HG02973 (cell line): ENCODE results near the gene LCLAT1.
"Not testable (repeated sequence)": the region's sequence is repeated elsewhere in the genome, so short reads cannot be mapped to it uniquely, and the experiment has no call there.

Experiments
- ATAC-seq: cut with Tn5 transposase; IDR thresholded peaks from one replicate; pipeline ENCODE4 v1.9.1; 2021; ENCODE audit warnings: moderate library complexity; ENCODE audit not compliant: unreplicated experiment

Gene LCLAT1

GRCh38 chr2:30453498-30453897 is 6.5 kb downstream of the LCLAT1 start:
- no peak for ATAC-seq

GRCh38 chr2:30454571-30454970 is 7.5 kb downstream of the LCLAT1 start:
- ATAC-seq, result no peak

DNA sequence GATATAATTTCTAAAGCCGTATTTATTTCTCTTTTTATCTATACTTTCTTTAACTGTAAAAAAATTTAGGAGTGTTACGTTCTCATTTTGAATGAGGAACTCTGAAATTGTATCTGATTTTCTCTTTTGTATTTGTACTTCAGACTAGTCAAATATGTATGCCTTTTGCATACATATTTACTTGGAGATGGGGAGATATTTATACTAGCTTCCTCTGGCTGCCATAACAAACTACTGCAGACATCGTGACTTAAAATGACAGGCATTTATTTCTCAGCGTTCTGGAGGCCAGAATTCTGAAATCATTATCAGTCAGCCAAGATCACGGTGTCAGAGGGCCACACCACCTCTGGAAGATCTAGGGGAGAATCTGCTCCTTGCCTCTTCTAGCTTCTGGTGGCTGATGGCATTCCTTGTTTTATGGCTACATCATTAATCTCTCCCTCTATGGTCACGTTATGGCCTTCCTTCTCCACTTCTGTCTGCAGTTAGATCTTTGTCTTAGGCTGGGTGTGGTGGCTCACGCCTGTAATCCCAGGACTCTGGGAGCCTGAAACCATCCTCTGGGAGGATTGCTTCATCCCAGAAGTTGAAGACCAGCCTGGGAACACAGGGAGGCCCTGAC is 8.2 kb downstream of the LCLAT1 start:
- no peak for ATAC-seq

DNA sequence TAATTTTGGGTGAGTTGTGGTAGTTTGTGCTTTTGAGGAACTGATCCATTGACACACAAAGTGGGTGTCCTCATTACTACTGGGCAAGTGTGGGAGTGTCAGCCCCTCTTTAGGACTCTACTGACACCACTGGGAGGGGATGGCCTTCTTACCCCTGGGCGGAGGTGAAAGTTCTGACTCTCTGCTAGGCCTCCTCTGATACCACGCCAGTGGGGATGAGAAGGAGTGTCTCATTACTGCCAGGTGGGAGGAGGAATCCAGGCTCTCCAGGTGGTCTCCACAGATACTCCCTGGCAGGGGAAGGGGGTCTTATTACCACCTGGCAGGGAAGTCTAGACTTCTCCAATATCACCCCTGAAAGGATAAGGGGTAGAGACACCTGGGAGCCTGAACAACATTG is 9.1 kb downstream of the LCLAT1 start:
- ATAC-seq, result no peak

GRCh38 chr2:30456579-30456978 is 9.5 kb downstream of the LCLAT1 start:
- ATAC-seq, result no peak

GRCh38 chr2:30457296-30457695 is 10.2 kb downstream of the LCLAT1 start:
- no peak for ATAC-seq

- no peak for ATAC-seq
Measured at GRCh38 chr2:30459140-30459539, 12.1 kb downstream of the LCLAT1 start.

DNA sequence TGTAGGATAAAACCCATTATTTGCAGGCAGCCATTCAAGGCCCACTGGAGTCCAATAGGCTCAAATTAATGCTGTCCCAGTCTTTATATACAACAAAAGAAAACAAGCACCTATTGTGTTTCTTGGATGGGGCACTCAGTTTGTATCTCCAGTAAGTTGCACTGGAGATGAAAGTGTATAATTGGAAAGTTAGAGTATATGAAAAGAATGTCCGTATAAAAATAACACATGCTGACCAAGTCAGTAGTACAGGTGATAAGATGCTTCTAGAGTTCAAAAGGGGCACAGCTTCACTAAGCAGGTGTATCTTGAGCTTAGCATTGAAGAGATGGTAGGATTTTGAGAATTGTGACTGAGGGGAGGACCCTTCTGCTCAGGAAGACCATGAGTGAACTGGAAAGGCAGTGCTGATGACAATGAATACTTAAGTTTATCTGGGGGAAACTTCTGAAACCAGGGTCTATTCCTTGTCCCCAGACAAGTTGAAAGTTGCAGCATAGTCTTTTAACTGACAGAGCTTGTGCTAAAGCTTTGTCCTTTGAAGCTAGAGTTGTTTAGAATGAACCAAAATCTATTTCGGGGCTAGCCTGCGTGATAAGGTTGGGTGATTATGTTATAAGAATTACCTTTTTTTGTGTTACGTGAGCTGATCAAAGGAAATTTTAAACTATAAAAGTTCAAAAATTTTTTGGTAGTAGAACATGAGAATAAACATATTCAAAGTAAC is 15.2 kb downstream of the LCLAT1 start:
- no peak for ATAC-seq

DNA sequence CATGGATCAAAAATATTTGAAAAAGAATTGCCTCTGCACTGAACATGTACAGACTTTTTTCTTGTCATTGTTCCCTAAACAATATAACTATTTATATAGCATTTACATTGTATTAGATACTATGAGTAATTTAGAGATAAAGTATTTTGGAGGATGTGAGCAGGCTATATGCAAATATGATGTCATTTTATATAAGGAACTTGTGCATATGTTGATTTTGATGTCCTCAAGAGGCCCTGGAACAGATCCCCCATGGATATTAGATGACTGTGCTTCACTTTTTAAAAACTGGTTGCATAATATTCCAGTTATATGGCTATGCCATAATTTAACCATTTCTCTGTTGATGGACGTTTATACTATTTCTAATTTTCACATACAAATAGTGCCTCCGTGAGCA is 16.5 kb downstream of the LCLAT1 start:
- no peak for ATAC-seq

DNA sequence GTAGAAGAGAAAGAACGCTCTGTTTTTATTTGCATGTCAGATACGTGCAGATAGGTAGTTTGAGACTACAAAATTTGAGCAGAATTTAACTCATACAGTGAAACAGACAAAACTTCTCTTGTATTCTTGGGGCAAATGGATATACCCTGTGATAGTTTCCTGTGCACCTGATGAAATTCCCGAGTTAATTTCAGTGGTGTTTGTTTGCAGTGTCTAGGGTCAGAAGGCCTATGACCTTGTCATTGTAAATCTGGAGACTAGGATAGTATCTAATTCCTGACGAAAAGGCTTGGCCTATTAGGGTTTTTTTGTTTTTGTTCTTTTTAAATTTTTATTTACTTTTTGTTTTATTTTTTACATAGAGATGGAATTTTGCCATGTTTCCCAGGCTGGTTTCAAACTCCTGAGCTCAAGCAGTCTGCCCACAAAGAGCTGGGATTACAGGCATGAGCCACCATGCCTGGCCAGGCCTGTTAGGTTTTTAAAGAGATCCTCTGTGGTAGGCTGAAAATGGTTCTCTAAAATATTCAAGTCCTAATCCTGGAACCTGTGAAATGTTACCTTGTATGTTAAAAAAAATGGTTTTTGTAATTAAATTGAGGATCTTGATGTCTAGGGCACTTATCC is 17.6 kb downstream of the LCLAT1 start:
- no peak for ATAC-seq

DNA sequence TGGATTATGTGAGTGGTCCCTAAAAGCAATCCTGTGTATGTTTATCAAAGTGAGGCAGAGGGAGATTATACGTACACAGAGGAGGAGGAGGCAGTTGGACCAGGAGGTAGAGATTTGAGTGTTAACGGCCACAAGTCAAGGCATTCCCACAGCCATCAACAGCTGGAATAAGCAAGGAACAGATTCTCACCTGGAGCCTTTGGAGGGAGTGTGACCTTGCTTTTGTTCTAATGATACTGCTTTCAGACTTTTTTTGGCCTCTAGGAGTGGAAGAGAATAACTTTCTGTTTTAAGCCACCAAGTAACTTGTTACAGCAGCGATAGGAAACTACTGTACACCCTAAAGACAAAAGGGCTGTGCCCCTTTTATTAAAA is 18.1 kb downstream of the LCLAT1 start:
- no peak for ATAC-seq

DNA sequence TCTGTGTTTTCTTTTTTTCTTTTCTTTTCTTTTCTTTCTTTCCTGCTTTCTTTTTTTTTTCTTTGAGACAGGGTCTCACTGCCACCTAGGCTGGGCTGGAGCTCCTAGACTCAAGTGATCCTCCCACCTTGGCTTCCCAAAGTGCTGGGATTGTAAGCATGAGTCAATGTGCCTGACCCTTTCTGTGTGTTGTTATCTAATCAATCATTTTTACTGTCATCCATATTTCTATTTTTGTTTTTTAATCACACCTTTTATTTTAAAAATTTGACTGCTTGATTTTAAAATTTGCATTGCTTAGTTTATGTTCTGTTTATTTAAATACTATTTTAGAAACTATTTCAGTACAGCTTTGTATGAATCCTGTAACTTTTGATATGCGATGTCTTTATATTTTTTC is 19.2 kb downstream of the LCLAT1 start:
- no peak for ATAC-seq

DNA sequence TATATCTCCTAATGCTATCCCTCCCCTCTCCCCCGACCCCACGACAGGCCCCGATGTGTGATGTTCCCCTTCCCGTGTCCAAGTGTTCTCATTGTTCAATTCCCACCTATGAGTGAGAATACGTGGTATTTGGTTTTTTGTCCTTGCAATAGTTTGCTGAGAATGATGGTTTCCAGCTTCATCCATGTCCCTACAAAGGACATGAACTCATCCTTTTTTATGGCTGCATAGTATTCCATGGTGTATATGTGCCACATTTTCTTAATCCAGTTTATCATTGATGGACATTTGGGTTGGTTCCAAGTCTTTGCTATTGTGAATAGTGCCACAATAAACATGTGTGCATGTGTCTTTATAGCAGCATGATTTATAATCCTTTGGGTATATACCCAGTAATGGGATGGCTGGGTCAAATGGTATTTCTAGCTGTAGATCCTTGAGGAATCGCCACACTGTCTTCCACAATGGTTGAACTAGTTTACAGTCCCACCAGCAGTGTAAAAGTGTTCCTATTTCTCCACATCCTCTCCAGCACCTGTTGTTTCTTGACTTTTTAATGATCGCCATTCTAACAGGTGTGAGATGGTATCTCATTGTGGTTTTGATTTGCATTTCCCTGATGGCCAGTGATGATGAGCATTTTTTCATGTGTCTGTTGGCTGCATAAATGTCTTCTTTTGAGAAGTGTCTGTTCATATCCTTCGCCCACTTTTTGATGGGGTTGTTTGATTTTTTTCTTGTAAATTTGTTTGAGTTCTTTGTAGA is 20.2 kb downstream of the LCLAT1 start:
- not testable (repeated sequence) for ATAC-seq

DNA sequence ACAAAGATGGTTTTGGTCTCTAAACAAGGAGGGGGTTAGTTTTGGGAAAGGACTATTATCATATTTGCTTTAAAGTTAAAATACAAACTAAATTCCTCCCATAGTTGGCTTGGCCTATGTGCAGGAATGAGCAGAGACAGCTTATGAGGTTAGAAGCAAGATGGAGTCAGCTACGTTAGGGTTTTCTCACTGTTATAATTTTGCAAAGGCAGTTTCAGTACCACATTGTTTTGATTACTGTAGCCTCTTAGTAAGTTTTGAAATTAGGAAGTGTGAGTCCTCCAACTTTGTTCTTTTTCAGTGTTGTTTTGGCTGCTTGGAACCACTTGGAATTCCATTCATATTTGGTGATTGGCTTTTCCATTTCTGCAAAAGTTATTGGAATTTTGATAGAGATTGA is 23.4 kb downstream of the LCLAT1 start:
- no peak for ATAC-seq

GRCh38 chr2:30472326-30472725 is 25.3 kb downstream of the LCLAT1 start:
- ATAC-seq, result no peak

GRCh38 chr2:30475542-30475941 is 28.5 kb downstream of the LCLAT1 start:
- no peak for ATAC-seq

- ATAC-seq, result no peak
Measured at GRCh38 chr2:30476636-30477035, 29.6 kb downstream of the LCLAT1 start.

DNA sequence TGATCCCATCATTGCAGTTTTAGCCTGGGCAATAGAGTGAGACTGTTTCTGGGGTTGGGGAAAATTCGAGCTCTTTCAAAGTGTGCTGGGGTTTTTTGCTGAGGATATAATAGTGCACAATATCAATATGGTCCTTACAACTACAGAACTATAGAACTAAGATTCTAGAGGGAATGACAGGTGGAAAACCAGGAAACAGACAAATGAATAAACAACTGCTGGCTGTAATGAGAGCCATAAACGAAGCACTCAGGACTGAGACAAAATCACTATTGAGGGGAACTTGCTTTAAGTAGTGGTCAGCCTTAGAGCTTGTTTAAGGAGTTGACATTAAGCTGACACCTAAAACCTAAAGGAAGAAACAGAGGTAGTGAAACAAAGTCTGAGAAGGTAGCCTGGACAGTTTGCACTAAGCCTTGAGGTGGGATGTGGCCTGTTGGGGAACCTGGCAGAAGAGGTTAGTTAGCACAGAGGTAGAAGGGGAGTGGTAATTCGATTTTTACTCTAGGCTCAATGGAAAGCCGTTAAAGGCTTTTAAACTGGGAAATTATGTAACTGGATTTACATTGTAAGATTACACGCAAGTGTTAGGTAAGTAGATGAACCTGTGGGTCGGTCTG is 33.8 kb downstream of the LCLAT1 start:
- ATAC-seq, result no peak

- no peak for ATAC-seq
Measured at GRCh38 chr2:30481323-30481800, 34.3 kb downstream of the LCLAT1 start.

- ATAC-seq, result no peak
Measured at GRCh38 chr2:30482011-30482410, 35.0 kb downstream of the LCLAT1 start.

DNA sequence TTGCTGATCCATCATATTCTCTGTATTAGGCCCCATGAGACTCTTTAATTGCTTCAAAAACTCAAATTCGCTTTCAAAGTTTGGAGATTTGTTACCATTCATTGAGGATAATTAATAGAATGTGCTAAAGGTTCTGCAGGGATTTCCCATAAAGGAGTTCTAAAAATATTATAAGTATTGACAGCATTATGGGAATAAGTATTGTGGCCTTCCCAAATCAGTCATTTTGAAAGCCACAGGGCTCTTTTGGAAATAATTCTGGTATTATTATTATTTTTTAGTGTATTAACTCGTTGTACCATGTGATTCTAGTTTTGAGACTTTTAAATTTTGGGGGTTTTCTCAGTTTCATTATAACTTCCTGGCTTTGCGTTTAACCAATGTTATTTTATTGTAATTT is 37.1 kb downstream of the LCLAT1 start:
- ATAC-seq, result no peak
